Aorta (tissue), 5 donors: ENCODE measurements around the gene SLMAP. TPM values are rescaled to one million over a fixed set of nuclear protein-coding genes. Genes with fewer than 3 reads are reported as not detected.
A peak's percentile ranks its signal among the peaks of the same experiment; 100 is the strongest.

Experiments
- ATAC-seq: fragments of 200-7000 bp; cut with Tn5 transposase; one replicate; pipeline ENCODE4 v1.9.1; 2022; ENCODE audit warnings: moderate library complexity; ENCODE audit not compliant: low FRiP score
- DNase-seq, 2 donors: peaks; one replicate each; pipeline ENCODE4 v3.0.0-alpha.2; 2020
- H3K27ac ChIP-seq, 2 donors: one replicate each; pipeline ENCODE4 v1.5.1; 2013; ENCODE audit warnings: low read length in 2 of 2, mild to moderate bottlenecking in 2 of 2, moderate library complexity in 2 of 2, control low read depth in 1 of 2, inconsistent platforms in 1 of 2, low read depth in 1 of 2
- H3K27me3 ChIP-seq, 2 donors: one replicate each; pipeline ENCODE4 v1.6.1; 2013; ENCODE audit warnings: control low read depth in 1 of 2, low read length in 1 of 2, mild to moderate bottlenecking in 1 of 2, moderate library complexity in 1 of 2; ENCODE audit not compliant: insufficient read depth in 2 of 2, control insufficient read depth in 1 of 2
- H3K36me3 ChIP-seq, 2 donors: one replicate each; pipeline ENCODE4 v1.6.1; 2013; ENCODE audit warnings: control low read depth in 1 of 2, low read length in 1 of 2, mild to moderate bottlenecking in 1 of 2; ENCODE audit not compliant: insufficient read depth in 2 of 2, control insufficient read depth in 1 of 2
- H3K4me1 ChIP-seq, 2 donors: one replicate each; pipeline ENCODE4 v1.6.1; 2013; ENCODE audit warnings: low read length in 2 of 2, control low read depth in 1 of 2, mild to moderate bottlenecking in 1 of 2, moderate library complexity in 1 of 2; ENCODE audit not compliant: insufficient read depth in 2 of 2, control insufficient read depth in 1 of 2
- H3K4me3 ChIP-seq, 2 donors: one replicate each; pipeline ENCODE4 v1.5.1; 2013; ENCODE audit warnings: low read length in 2 of 2, control low read depth in 1 of 2, mild to moderate bottlenecking in 1 of 2
- H3K9me3 ChIP-seq: one replicate; pipeline ENCODE4 v1.6.1; 2013; ENCODE audit warnings: mild to moderate bottlenecking, low read length; ENCODE audit not compliant: control insufficient read depth
- WGBS, 2 donors: extraction: QIAGEN DNeasy Blood & Tissue Kit; methylation state at CpG; one replicate each; pipeline ENCODE4 v1.1.7; 2013; 5-methylcytosine and 5-hydroxymethylcytosine counted together
- intact Hi-C, 2 donors: fragments of 100-400 bp; cut with DNase I; formaldehyde crosslinking; loops; one replicate each; pipeline versions ENCODE4 v1.14.2 to v1.15.0; 2022
- polyA plus RNA-seq, 2 donors: library from polyadenylated mRNA; stranded (reverse); fragments of 200-250 nt; gene quantifications; one replicate each; pipeline ENCODE4 v1.2.3, GENCODE V29; 2013
- total RNA-seq, 2 donors: library from RNA; stranded (reverse); fragmentation: NEBNext Ultra II Directional; extraction: Animal tissue kit (Norgen Biotek cat#: 25700); gene quantifications; one replicate each; pipeline ENCODE4 v1.2.1, GENCODE V29; 2021
- donor health status: healthy with polysubstance abuse.
- donor health status: Bipolar disorder and iron deficiency.
- donor health status: DM: no; HTN: no; CAD: no.
- donor health status: DM: no; HTN: no; CAD: no.
- donor health status: DM: yes; HTN: yes; CAD: no.

The SLMAP gene
- total and polyA plus RNA-seq, 4 donors, result 81.4 to 546 (median 170) TPM

DNA sequence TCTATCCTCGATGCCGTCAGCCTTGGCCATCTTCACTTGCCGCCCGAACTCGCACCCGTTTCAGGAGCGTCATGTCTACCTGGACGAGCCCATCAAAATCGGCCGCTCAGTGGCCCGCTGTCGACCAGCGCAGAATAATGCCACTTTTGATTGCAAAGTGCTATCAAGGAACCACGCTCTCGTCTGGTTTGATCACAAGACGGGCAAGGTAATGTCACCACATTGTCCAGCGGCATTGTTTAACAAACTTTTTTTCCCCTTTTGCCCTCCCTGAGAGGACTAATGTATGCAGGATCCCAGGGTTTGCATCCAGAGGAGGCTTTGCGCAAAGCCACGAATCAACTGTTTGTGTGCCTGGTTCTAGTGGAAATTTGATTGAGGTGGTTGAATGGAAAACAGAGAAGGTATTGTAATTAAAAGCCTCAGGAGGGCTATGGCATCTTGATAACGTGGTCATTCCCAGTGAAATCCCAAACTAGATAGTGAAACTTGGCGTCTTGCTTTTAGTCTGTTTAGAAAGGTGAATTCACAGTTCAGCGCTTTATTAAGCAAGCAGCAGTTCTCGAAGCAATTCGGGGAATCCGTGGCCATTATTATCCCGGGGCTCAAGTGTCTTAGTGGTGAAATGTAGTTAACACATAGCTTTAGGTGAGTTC lies 1.7 kb downstream of the SLMAP start:
- intact Hi-C loops, result loop anchor here (2.0 to 5.0 kb wide), 4 partner anchors 65 to 530 kb away; partner anchors contain the start of genes DENND6A (in 2 of the 2), APPL1 (in 1 of the 2) and ARF4 (in 1 of the 2)
- Histone ChIP-seq H3K9me3 (no peaks in the 10 kb centered on the region), H3K36me3 (no peaks in the 10 kb centered on the region), H3K4me3 (peak overlapping the region; percentile 43 to 93), H3K27me3 (no peaks in the 10 kb centered on the region), H3K4me1 (peaks cover 0 to 4% of the 10 kb centered on the region in 2 donors), H3K27ac (no peak overlapping the region)
- 35% methylated on average over 26 of the region's 26 CpGs for WGBS, 2 donors
- no peak for DNase-seq
- no peak for ATAC-seq

DNA sequence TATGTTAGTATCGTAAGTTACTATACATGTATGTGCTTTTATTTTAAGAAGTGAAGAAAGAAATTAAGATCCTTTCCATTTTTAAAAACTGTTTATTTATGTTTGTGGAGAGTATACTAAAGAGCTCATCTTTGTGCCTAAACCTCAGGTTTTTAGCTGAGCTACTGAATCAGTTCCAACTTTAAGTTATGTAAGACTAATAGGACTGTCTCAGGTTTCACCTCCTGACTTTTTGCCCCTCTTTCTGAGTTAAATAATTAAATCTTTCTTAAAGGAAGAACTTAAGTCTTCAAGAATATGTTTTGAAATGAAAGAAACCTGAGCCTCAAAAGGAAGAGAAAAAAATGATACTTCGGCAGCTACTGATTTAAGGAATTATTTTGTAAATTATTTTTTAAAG lies 2.6 kb downstream of the SLMAP start:
- H3K4me1 ChIP-seq, result peaks cover 0 to 4% of the 10 kb centered on the region in 2 donors
- no peaks in the 10 kb centered on the region for H3K36me3 ChIP-seq
- intact Hi-C loops, result loop anchor here (5.0 kb wide), 2 partner anchors 66 to 531 kb away; partner anchors contain the start of genes APPL1 (in 1 of the 2) and DENND6A (in 1 of the 2)
- no peaks in the 10 kb centered on the region for H3K27me3 ChIP-seq
- no peak overlapping the region for H3K27ac ChIP-seq
- no peak overlapping the region for H3K4me3 ChIP-seq
- H3K9me3 ChIP-seq, result no peaks in the 10 kb centered on the region
- no peak for ATAC-seq
- whole genome bisulfite sequencing, 2 donors, result 80 to 84% methylated on average over 2 of the region's 2 CpGs
- no peak for DNase-seq

DNA sequence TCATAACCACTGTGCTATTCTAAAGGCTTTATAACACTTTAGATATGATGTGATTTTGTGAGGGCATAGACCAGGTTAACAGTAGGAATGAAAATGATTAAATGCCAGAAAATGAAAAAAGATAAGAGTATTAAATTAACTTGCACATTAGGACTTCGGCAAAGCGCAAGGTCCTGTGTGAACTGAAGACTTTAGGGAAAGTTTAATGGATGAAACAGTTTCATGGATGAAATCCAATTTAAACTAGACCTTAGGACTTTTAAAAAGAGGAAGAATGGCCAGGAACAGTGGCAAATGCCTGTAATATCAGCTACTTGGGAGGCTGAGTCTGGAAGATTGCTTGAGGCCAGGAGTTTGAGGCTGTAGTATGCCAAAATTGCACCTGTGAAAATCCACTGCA lies 8.7 kb downstream of the SLMAP start:
- 81 to 88% methylated on average over 2 of the region's 2 CpGs for WGBS, 2 donors
- no peaks in the 10 kb centered on the region for H3K4me1 ChIP-seq

DNA sequence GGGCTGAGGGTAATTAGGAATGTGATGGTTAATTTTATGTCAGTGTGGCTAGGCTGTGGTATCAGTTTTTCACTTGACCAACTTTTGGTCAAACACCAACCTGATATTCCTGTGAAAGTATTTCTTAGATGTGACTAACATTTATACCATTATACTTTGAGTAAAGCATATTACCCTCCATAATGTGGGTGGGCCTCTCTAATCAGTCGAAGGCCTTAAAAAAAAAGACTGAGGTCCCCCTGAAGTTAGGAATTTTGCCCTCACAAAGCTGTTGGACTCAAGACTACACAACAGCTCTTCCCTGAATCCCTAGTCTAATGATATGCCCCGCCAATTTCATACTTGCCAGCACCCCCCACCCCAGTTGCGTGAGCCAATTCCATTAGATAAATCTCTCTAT lies 12.5 kb downstream of the SLMAP start:
- no peak for ATAC-seq
- Histone ChIP-seq H3K4me3 (no peak overlapping the region), H3K4me1 (no peaks in the 10 kb centered on the region), H3K27ac (no peak overlapping the region), H3K27me3 (no peaks in the 10 kb centered on the region), H3K36me3 (no peaks in the 10 kb centered on the region), H3K9me3 (no peaks in the 10 kb centered on the region)
- intact Hi-C loops, result no loop called here
- WGBS, 2 donors, result 98% methylated on average over 3 of the region's 3 CpGs
- DNase-seq, result no peak

More for the DNA sequence above, 8.7 kb downstream of the SLMAP start:
- H3K27ac ChIP-seq, result no peak overlapping the region
- intact Hi-C loops, result loop anchor here in 1 of 2 donors (5.0 kb wide), 1 partner anchor 38 kb away; no protein-coding TSS in a partner anchor
- H3K9me3 ChIP-seq, result no peaks in the 10 kb centered on the region
- no peaks in the 10 kb centered on the region for H3K36me3 ChIP-seq
- no peak overlapping the region for H3K4me3 ChIP-seq
- no peak for ATAC-seq
- H3K27me3 ChIP-seq, result no peaks in the 10 kb centered on the region
- no peak for DNase-seq

DNA sequence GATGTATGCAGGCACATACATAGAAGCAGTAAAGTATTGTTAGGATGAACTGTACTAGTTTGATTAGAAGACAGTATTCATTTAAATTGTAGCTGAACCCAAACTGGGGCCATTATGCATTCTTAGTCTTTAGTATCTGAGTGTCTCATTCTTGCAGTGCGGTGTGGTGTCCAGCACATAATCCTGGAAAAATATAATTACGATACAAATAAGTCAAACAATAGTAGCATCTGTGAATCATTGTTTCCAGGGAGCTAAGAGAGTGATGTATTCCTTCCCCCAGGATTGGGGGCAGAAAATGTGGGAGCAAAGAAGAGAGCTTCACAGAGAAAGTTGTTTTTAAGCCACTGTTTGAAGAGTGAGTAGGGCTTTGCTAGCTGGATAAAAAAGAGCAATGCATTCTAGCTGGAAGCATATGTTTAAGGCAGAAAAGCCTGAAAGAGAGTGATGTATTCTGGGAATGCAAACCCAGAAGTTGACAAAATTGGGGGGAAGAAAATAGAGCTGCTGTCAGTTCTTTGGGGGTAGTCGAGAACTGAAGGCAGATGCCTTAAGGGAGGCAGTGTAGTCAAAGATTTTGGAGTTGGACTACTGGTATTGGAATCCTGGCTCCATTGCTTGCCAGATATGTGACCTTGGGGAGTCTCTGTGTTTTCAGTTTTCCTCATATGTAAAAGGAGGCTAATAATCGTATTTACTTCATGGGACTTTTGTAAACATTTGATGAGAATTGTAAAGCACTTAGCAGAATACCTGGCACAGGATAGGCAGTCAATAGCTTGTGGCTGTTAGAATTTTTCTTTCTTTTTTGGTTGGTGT lies 14.1 kb downstream of the SLMAP start:
- ATAC-seq (no peak), DNase-seq (no peak)
- Histone ChIP-seq H3K27me3 (no peaks in the 10 kb centered on the region), H3K4me3 (no peak overlapping the region), H3K4me1 (no peaks in the 10 kb centered on the region), H3K9me3 (no peaks in the 10 kb centered on the region), H3K36me3 (no peaks in the 10 kb centered on the region), H3K27ac (no peak overlapping the region)
- WGBS, 2 donors, result 78 to 84% methylated on average over 4 of the region's 4 CpGs
- intact Hi-C loops, result no loop called here

DNA sequence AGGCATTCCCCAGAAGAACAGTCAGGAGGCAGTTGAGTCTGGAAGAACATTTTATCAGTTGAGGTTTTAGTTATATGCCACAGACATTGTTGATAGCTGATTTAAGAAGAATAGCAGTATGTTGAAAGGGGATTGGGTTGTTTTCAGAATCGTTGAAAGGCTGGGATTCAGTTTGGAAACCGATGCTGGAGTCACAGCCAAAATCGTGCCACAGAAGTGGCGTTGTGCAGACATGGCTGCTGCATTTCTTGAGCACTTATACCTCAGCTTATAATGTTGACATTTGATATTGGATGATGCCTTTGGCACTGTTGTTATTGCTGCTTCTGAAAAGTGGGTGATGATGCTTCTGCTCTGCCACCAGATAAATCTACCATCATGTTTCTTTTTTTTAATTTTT lies 16.1 kb downstream of the SLMAP start:
- Histone ChIP-seq H3K4me1 (no peaks in the 10 kb centered on the region), H3K27me3 (no peaks in the 10 kb centered on the region), H3K9me3 (no peaks in the 10 kb centered on the region), H3K36me3 (no peaks in the 10 kb centered on the region), H3K27ac (no peak overlapping the region), H3K4me3 (no peak overlapping the region)
- intact Hi-C loops, result no loop called here
- ATAC-seq (no peak), DNase-seq (no peak)
- 86 to 89% methylated on average over 4 of the region's 4 CpGs for WGBS, 2 donors

DNA sequence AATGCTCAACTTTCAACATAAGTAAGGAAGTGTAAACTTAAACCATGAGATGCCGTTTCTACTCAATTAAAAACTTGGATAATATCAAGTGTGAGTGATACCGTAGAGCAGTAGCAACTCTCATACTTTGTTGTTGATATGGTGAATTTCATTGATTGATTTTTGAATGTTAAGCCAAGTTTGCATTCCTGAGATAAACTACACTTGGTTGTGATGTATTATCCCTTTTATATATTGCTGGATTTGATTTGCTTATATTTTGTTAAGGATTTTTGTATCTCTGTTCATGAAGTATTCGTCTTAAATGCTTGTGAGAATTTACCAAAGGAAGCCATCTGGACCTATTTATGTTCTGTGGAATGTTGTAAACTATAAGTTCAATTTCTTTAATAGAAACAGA lies 21.7 kb downstream of the SLMAP start:
- 46 to 64% methylated on average over 3 of the region's 3 CpGs for WGBS, 2 donors
- DNase-seq, result no peak
- Histone ChIP-seq H3K27ac (no peak overlapping the region), H3K4me3 (no peak overlapping the region), H3K9me3 (no peaks in the 10 kb centered on the region), H3K4me1 (no peaks in the 10 kb centered on the region), H3K36me3 (no peaks in the 10 kb centered on the region), H3K27me3 (no peaks in the 10 kb centered on the region)
- intact Hi-C loops, result no loop called here
- no peak for ATAC-seq

DNA sequence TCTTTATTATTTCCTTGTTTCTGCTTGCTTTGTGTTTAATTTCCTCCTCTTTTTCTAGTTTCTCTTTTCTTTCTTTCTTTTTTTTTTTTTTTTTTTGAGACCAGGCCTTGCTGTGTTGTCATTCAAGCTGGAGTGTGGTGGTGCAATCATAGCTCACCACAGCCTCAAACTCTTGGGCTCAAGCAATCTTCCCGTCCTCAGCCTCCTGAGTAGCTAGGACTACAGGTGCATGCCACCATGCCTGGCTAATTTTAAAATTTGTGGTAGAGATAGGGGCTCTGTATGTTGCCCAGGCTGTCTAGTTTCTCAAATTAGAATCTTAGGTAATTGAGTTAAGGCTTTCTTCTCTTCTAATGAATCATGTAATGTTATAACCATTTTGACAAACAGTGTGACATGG lies 22.4 kb downstream of the SLMAP start:
- Histone ChIP-seq H3K27me3 (no peaks in the 10 kb centered on the region), H3K4me3 (no peak overlapping the region), H3K9me3 (no peaks in the 10 kb centered on the region), H3K36me3 (no peaks in the 10 kb centered on the region), H3K4me1 (peaks cover 0 to 1% of the 10 kb centered on the region in 2 donors), H3K27ac (no peak overlapping the region)
- 92 to 96% methylated on average over 1 of the region's 1 CpG for WGBS, 2 donors
- DNase-seq (no peak), ATAC-seq (no peak)
- intact Hi-C loops, result no loop called here
